K562 (cell line): Measurements from ENCODE around the gene NCOA3. TPM values are rescaled to one million over a fixed set of nuclear protein-coding genes. Genes with fewer than 3 reads are reported as not detected.

Experiments
- MECOM ChIP-seq: fragments of 250-450 bp; sonication (Bioruptor Pico); IDR thresholded peaks from 2 replicates; pipeline ENCODE4 v1.8.0; 2022; ENCODE audit warnings: inconsistent platforms
- MTA2 ChIP-seq: fragments of 450-650 bp; IDR thresholded peaks from 2 replicates; pipeline ENCODE4 v1.6.1; 2016; ENCODE audit warnings: low read depth
- RAD21 ChIP-seq, 2 experiments: fragments of 250-450 bp in 1 of 2; fragments of 450-650 bp in 1 of 2; sonication (Bioruptor Pico) in 1 of 2; formaldehyde crosslinking in 1 of 2; IDR thresholded peaks in 1 of 2; conservative IDR thresholded peaks in 1 of 2; 2 replicates each; pipeline versions ENCODE4 v1.4.0 to v1.8.0; 2020 to 2022; ENCODE audit warnings: mild to moderate bottlenecking in 2 of 2, moderate library complexity in 1 of 2
- RFX1 ChIP-seq: fragments of 450-650 bp; IDR thresholded peaks from 2 replicates; pipeline ENCODE4 v1.6.1; 2016; ENCODE audit warnings: mild to moderate bottlenecking, moderate library complexity
- SP2 ChIP-seq: IDR thresholded peaks from 2 replicates; pipeline ENCODE4 v1.6.1; 2011; ENCODE audit warnings: mild to moderate bottlenecking, low read depth, low read length, moderate library complexity; ENCODE audit not compliant: poor library complexity, severe bottlenecking; ENCODE audit errors: extremely low read depth
- SRSF3 ChIP-seq: fragments of 200-400 bp; formaldehyde crosslinking; IDR thresholded peaks from 2 replicates; pipeline ENCODE4 v1.6.1; 2016; ENCODE audit warnings: mild to moderate bottlenecking, low read length, moderate library complexity; ENCODE audit not compliant: insufficient read depth
- STAG1 ChIP-seq: sonication (generic); formaldehyde crosslinking; IDR thresholded peaks from 2 replicates; pipeline ENCODE4 v1.5.0; 2020; ENCODE audit warnings: missing genetic modification reagents, borderline replicate concordance
- polyA plus RNA-seq, 8 experiments: library from polyadenylated mRNA; depleted of rRNA in 4 of 8; stranded (reverse) in 5 of 8; unstranded in 3 of 8; fragments of >200 nt; fragmentation: Nextera tagmentation in 2 of 8; fragmentation: Illumina TruSeq in 1 of 8; extraction: Ambion mirVana in 2 of 8; extraction: Trizol in 1 of 8; gene quantifications; 2 replicates each; pipeline versions ENCODE4 v1.2.1 to v1.2.3, GENCODE V29; 2011 to 2014; ENCODE audit warnings: inconsistent platforms in 1 of 8, missing spikeins in 1 of 8
- total RNA-seq, 7 experiments: library from RNA; depleted of rRNA in 6 of 7; stranded (reverse); fragments of >200 nt in 6 of 7; fragmentation: Illumina TruSeq in 2 of 7; extraction: Trizol in 2 of 7; gene quantifications; 2 replicates each; pipeline versions ENCODE4 v1.2.1 to v1.2.3, GENCODE V29; 2011 to 2021; ENCODE audit warnings: low replicate concordance in 1 of 7
- TF ChIP-seq, protein P1 (sequence below): fragments of 250-450 bp; sonication (Bioruptor Pico); IDR thresholded peaks from 2 replicates; pipeline ENCODE4 v1.5.0; 2020; ENCODE audit warnings: mild to moderate bottlenecking, borderline replicate concordance
- TF ChIP-seq, protein P2 (sequence below): IDR thresholded peaks from 2 replicates; pipeline ENCODE4 v1.6.1; 2011; ENCODE audit warnings: borderline replicate concordance, low read depth, mild to moderate bottlenecking, moderate library complexity, low read length; ENCODE audit not compliant: insufficient read depth, poor library complexity, severe bottlenecking
- TF ChIP-seq, protein P3 (sequence below): fragments of 250-450 bp; sonication (Bioruptor Pico); IDR thresholded peaks from 2 replicates; pipeline ENCODE4 v1.5.0; 2021

The NCOA3 gene
- total and polyA plus RNA-seq, 9 of the 15 experiments (the other 6 are each of a cell fraction or from before 2014, with no cell fraction given) = 3.2 to 24.3 (median 14.4) TPM

DNA sequence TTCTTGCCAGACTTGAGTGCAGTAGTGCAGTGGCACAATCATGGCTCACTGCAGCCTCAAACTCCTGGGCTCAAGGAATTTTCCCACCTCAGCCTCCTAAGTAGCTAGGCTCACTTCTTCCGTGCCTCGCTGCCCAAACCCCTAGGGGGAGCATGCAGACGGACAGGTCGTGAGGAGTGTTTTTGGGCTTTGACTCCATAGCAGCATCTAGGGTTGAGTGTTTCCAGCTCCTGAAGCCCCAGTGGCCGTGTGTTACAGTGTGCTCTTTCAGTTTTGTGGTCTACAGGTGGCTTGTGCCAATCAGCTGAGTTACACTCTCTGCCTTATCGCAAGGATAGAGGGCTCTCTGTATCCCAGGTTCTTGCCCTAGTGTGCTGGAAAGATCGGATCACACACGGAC, 33.4 kb downstream of the NCOA3 start (continued):
- TF ChIP-seq, protein P1, sequence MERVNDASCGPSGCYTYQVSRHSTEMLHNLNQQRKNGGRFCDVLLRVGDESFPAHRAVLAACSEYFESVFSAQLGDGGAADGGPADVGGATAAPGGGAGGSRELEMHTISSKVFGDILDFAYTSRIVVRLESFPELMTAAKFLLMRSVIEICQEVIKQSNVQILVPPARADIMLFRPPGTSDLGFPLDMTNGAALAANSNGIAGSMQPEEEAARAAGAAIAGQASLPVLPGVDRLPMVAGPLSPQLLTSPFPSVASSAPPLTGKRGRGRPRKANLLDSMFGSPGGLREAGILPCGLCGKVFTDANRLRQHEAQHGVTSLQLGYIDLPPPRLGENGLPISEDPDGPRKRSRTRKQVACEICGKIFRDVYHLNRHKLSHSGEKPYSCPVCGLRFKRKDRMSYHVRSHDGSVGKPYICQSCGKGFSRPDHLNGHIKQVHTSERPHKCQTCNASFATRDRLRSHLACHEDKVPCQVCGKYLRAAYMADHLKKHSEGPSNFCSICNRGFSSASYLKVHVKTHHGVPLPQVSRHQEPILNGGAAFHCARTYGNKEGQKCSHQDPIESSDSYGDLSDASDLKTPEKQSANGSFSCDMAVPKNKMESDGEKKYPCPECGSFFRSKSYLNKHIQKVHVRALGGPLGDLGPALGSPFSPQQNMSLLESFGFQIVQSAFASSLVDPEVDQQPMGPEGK (CRISPR knock-in tag) = no peak
- TF ChIP-seq, protein P2, sequence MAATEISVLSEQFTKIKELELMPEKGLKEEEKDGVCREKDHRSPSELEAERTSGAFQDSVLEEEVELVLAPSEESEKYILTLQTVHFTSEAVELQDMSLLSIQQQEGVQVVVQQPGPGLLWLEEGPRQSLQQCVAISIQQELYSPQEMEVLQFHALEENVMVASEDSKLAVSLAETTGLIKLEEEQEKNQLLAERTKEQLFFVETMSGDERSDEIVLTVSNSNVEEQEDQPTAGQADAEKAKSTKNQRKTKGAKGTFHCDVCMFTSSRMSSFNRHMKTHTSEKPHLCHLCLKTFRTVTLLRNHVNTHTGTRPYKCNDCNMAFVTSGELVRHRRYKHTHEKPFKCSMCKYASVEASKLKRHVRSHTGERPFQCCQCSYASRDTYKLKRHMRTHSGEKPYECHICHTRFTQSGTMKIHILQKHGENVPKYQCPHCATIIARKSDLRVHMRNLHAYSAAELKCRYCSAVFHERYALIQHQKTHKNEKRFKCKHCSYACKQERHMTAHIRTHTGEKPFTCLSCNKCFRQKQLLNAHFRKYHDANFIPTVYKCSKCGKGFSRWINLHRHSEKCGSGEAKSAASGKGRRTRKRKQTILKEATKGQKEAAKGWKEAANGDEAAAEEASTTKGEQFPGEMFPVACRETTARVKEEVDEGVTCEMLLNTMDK = peak; percentile 68
- TF ChIP-seq SRSF3 = no peak
- TF ChIP-seq STAG1 (CRISPR knock-in tag) = no peak
- TF ChIP-seq MECOM (CRISPR knock-in tag) = no peak
- TF ChIP-seq RFX1 = no peak; the same call in 1 of the 2 replicates
- no peak for TF ChIP-seq SP2
- peak in 1 of 2 experiments; percentile 45; a peak in 2 of 4 replicates for TF ChIP-seq RAD21 (CRISPR knock-in tag; conservative IDR thresholded peaks at IDR 0.05 in 1 of 2, IDR thresholded peaks at IDR 0.05 in 1 of 2)
- TF ChIP-seq, protein P3, sequence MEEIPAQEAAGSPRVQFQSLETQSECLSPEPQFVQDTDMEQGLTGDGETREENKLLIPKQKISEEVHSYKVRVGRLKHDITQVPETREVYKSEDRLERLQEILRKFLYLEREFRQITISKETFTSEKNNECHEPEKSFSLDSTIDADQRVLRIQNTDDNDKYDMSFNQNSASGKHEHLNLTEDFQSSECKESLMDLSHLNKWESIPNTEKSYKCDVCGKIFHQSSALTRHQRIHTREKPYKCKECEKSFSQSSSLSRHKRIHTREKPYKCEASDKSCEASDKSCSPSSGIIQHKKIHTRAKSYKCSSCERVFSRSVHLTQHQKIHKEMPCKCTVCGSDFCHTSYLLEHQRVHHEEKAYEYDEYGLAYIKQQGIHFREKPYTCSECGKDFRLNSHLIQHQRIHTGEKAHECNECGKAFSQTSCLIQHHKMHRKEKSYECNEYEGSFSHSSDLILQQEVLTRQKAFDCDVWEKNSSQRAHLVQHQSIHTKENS = no peak
- TF ChIP-seq MTA2 = no peak
